CD14-positive monocyte (primary cell): ENCODE data around the gene ISCA1. TPM values are rescaled to one million over a fixed set of nuclear protein-coding genes. Genes with fewer than 3 reads are reported as not detected.

Experiments
- DNase-seq, 3 donors: peaks; one replicate each; pipeline ENCODE4 v3.0.0-alpha.2; 2011 to 2022
- H2AFZ ChIP-seq: 2 replicates; pipeline ENCODE4 v1.6.0; 2012; ENCODE audit warnings: mild to moderate bottlenecking, low read depth, low read length, inconsistent platforms; ENCODE audit not compliant: insufficient read depth, poor library complexity, severe bottlenecking
- H3K27ac ChIP-seq, 2 donors: 1 replicate in 1 of 2; 2 replicates in 1 of 2; pipeline ENCODE4 v1.5.1; 2012 to 2013; ENCODE audit warnings: low read length in 2 of 2, control low read depth in 1 of 2, inconsistent platforms in 1 of 2, low read depth in 1 of 2, mild to moderate bottlenecking in 1 of 2
- H3K27me3 ChIP-seq, 2 donors: one replicate each; pipeline versions ENCODE4 v1.6.0 to v1.6.1; 2011 to 2013; ENCODE audit warnings: low read length in 2 of 2; ENCODE audit not compliant: control insufficient read depth in 2 of 2, insufficient read depth in 2 of 2
- H3K36me3 ChIP-seq, 2 donors: replicated peaks in 1 of 2; 1 replicate in 1 of 2; 2 replicates in 1 of 2; pipeline versions ENCODE4 v1.5.1 to v1.6.1; 2012 to 2013; ENCODE audit warnings: low read length in 2 of 2, control low read depth in 1 of 2, inconsistent platforms in 1 of 2, mild to moderate bottlenecking in 1 of 2; ENCODE audit not compliant: insufficient read depth in 2 of 2, control insufficient read depth in 1 of 2
- H3K4me1 ChIP-seq, 2 donors: 1 replicate in 1 of 2; 2 replicates in 1 of 2; pipeline versions ENCODE4 v1.5.1 to v1.6.1; 2012 to 2013; ENCODE audit warnings: low read length in 2 of 2, control low read depth in 1 of 2, inconsistent platforms in 1 of 2, mild to moderate bottlenecking in 1 of 2, moderate library complexity in 1 of 2; ENCODE audit not compliant: insufficient read depth in 2 of 2, control insufficient read depth in 1 of 2
- H3K4me2 ChIP-seq: replicated peaks from 2 replicates; pipeline ENCODE3; 2012; ENCODE audit warnings: low read length, moderate library complexity, mild to moderate bottlenecking; ENCODE audit not compliant: poor library complexity, severe bottlenecking; ENCODE audit errors: extremely low read depth
- H3K4me3 ChIP-seq, 3 experiments: fragments of 200-600 bp in 1 of 3; sonication (generic) in 1 of 3; replicated peaks in 1 of 3; 1 replicate in 2 of 3; 2 replicates in 1 of 3; pipeline ENCODE4 v1.5.1; 2011 to 2013; ENCODE audit warnings: low read length in 3 of 3, mild to moderate bottlenecking in 3 of 3, control low read depth in 2 of 3, low read depth in 2 of 3, inconsistent platforms in 1 of 3, moderate library complexity in 1 of 3
- H3K79me2 ChIP-seq: 2 replicates; pipeline ENCODE4 v1.6.0; 2012; ENCODE audit warnings: mild to moderate bottlenecking, control low read depth, inconsistent platforms, low read length, moderate library complexity; ENCODE audit not compliant: insufficient read depth
- H3K9ac ChIP-seq: 2 replicates; pipeline ENCODE4 v1.6.0; 2017; ENCODE audit warnings: low read length, mild to moderate bottlenecking; ENCODE audit not compliant: insufficient read depth, poor library complexity, severe bottlenecking
- H3K9me3 ChIP-seq, 2 donors: replicated peaks in 1 of 2; 1 replicate in 1 of 2; 2 replicates in 1 of 2; pipeline versions ENCODE4 v1.5.1 to v1.6.1; 2012 to 2013; ENCODE audit warnings: low read length in 2 of 2, control low read depth in 1 of 2; ENCODE audit not compliant: control insufficient read depth in 1 of 2, insufficient read depth in 1 of 2
- H4K20me1 ChIP-seq: 2 replicates; pipeline ENCODE4 v1.6.0; 2012; ENCODE audit warnings: mild to moderate bottlenecking, low read length, control low read depth, moderate library complexity; ENCODE audit not compliant: insufficient read depth
- H3K27ac Mint-ChIP-seq, 7 donors: one replicate each; pipeline ENCODE4 v1.8.0; 2020; ENCODE audit warnings: mild to moderate bottlenecking in 7 of 7, mixed read lengths in 7 of 7, moderate library complexity in 6 of 7, inconsistent platforms in 2 of 7
- H3K27me3 Mint-ChIP-seq, 3 donors: one replicate each; pipeline ENCODE4 v1.8.0; 2021 to 2022; ENCODE audit warnings: low read depth in 3 of 3, mild to moderate bottlenecking in 3 of 3, mixed read lengths in 3 of 3, moderate library complexity in 3 of 3, inconsistent platforms in 1 of 3
- H3K36me3 Mint-ChIP-seq, 2 donors: one replicate each; pipeline ENCODE4 v1.8.0; 2020; ENCODE audit warnings: mixed read lengths in 2 of 2, inconsistent platforms in 1 of 2, mild to moderate bottlenecking in 1 of 2
- H3K4me1 Mint-ChIP-seq: one replicate; pipeline ENCODE4 v1.8.0; 2020; ENCODE audit warnings: mild to moderate bottlenecking, mixed read lengths
- H3K4me3 Mint-ChIP-seq, 2 donors: one replicate each; pipeline ENCODE4 v1.8.0; 2020; ENCODE audit warnings: mild to moderate bottlenecking in 2 of 2, mixed read lengths in 2 of 2, moderate library complexity in 1 of 2
- H3K9me3 Mint-ChIP-seq, 7 donors: one replicate each; pipeline ENCODE4 v1.8.0; 2020 to 2022; ENCODE audit warnings: mixed read lengths in 7 of 7, mild to moderate bottlenecking in 6 of 7, moderate library complexity in 6 of 7, inconsistent platforms in 2 of 7
- CTCF ChIP-seq: fragments of 200-600 bp; IDR thresholded peaks from one replicate; pipeline ENCODE4 v1.8.0; 2022; ENCODE audit warnings: antibody characterized with exemption, mild to moderate bottlenecking
- WGBS: methylation state at CpG from one replicate; pipeline ENCODE4 v1.1.5; 2013; ENCODE audit warnings: missing lambda C conversion rate; ENCODE audit not compliant: insufficient coverage; 5-methylcytosine and 5-hydroxymethylcytosine counted together
- intact Hi-C, 2 donors: fragments of 100-400 bp; cut with micrococcal nuclease; formaldehyde crosslinking; loops; one replicate each; pipeline versions ENCODE4 v1.15.0 to v1.15.1; 2023
- polyA plus RNA-seq, 3 donors: library from polyadenylated mRNA; depleted of rRNA in 1 of 3; unstranded in 2 of 3; stranded (reverse) in 1 of 3; fragments of 300-500 nt in 2 of 3; fragments of >200 nt in 1 of 3; fragmentation: Illumina TruSeq in 2 of 3; gene quantifications; 1 replicate in 2 of 3; 2 replicates in 1 of 3; pipeline ENCODE4 v1.2.3, GENCODE V29; 2012 to 2021

The ISCA1 gene
- polyA plus RNA-seq, 3 donors = 13.2 to 46.7 (median 36.9) TPM

GRCh38 chr9:86288499-86289198, 6.3 kb upstream of the ISCA1 start:
- intact Hi-C loops = loop anchor here in 1 of 2 donors (10.0 kb wide), 1 partner anchor 46 kb away; no protein-coding TSS in a partner anchor
- no peaks in the 10 kb centered on the region for H3K79me2 ChIP-seq
- peaks cover 47 to 65% of the 10 kb centered on the region in 2 donors for H3K36me3 Mint-ChIP-seq
- no peak overlapping the region for H3K4me3 Mint-ChIP-seq
- H3K4me1 Mint-ChIP-seq = peaks cover 16% of the 10 kb centered on the region
- no peak overlapping the region for H3K27ac Mint-ChIP-seq
- H2AFZ ChIP-seq = no peak overlapping the region
- no peak overlapping the region for H3K4me2 ChIP-seq
- H3K9me3 Mint-ChIP-seq = peaks cover 0 to 1% (median 0%) of the 10 kb centered on the region in 7 donors
- H3K9ac ChIP-seq = no peak overlapping the region
- H3K27me3 Mint-ChIP-seq = peaks cover 2 to 3% (median 3%) of the 10 kb centered on the region in 3 donors
- H3K9me3 ChIP-seq = no peaks in the 10 kb centered on the region
- H3K4me3 ChIP-seq = no peak overlapping the region
- 100% methylated on average over 2 of the region's 6 CpGs for WGBS
- no peak overlapping the region for H3K27ac ChIP-seq
- H3K27me3 ChIP-seq = no peaks in the 10 kb centered on the region
- TF ChIP-seq CTCF = no peak
- peaks cover 0 to under 1% of the 10 kb centered on the region in 2 donors for H3K4me1 ChIP-seq
- peaks cover 63% of the 10 kb centered on the region for H4K20me1 ChIP-seq
- DNase-seq = no peak
- peaks cover 54 to 73% of the 10 kb centered on the region in 2 donors for H3K36me3 ChIP-seq

GRCh38 chr9:86287013-86287412, 4.7 kb upstream of the ISCA1 start:
- no peak overlapping the region for H2AFZ ChIP-seq
- peak overlapping the region in 3 of 7 donors; percentile 19 to 32 (median 20) for H3K27ac Mint-ChIP-seq

More at GRCh38 chr9:86287013-86287412, 4.7 kb upstream of the ISCA1 start:
- Histone ChIP-seq H3K4me1 (peaks cover 7 to 10% of the 10 kb centered on the region in 2 donors), H3K79me2 (no peaks in the 10 kb centered on the region), H3K27me3 (no peaks in the 10 kb centered on the region), H3K9me3 (no peaks in the 10 kb centered on the region), H3K4me2 (no peak overlapping the region), H3K36me3 (peaks cover 41 to 57% of the 10 kb centered on the region in 2 donors), H4K20me1 (peaks cover 47% of the 10 kb centered on the region), H3K27ac (no peak overlapping the region), H3K4me3 (no peak overlapping the region), H3K9ac (no peak overlapping the region)
- WGBS = no CpG with 5 or more reads among the region's 7 CpGs
- peaks cover 25% of the 10 kb centered on the region for H3K4me1 Mint-ChIP-seq
- peak in 2 of 3 donors; percentile 8 to 14 for DNase-seq
- peaks cover 36 to 49% of the 10 kb centered on the region in 2 donors for H3K36me3 Mint-ChIP-seq
- H3K4me3 Mint-ChIP-seq = no peak overlapping the region
- TF ChIP-seq CTCF = peak; percentile 20
- intact Hi-C loops = loop anchor here in 1 of 2 donors (10.0 kb wide), 1 partner anchor 48 kb away; no protein-coding TSS in a partner anchor
- H3K27me3 Mint-ChIP-seq = peaks cover 3 to 5% (median 3%) of the 10 kb centered on the region in 3 donors
- no peaks in the 10 kb centered on the region for H3K9me3 Mint-ChIP-seq
